HG02571 (cell line): ENCODE data around the gene SLAIN1.

Source experiments
- ATAC-seq: cut with Tn5 transposase; IDR thresholded peaks from one replicate; pipeline ENCODE4 v1.9.1; 2021; ENCODE audit warnings: mild to moderate bottlenecking, moderate library complexity; ENCODE audit not compliant: unreplicated experiment

Gene SLAIN1

DNA sequence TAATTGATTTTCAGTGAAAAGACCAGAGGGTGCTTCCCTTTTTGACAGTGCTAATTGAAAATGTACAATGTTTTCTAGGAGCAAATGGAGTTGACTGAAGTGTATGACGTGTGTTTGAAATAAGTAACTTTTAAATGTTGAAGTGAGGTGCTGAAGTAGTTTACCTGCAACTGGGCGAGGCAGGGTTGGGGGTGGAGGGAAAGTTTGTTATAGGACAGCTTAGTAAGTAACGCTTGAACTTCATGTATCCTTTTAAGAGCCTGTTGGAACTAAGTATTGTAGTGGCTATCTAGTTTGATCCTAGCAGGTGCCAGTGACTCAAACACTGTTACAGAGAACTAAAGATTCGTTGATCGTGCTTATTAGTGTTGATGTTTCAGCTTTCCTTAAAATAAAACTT, 5.9 kb downstream of the SLAIN1 start:
- no peak for ATAC-seq

DNA sequence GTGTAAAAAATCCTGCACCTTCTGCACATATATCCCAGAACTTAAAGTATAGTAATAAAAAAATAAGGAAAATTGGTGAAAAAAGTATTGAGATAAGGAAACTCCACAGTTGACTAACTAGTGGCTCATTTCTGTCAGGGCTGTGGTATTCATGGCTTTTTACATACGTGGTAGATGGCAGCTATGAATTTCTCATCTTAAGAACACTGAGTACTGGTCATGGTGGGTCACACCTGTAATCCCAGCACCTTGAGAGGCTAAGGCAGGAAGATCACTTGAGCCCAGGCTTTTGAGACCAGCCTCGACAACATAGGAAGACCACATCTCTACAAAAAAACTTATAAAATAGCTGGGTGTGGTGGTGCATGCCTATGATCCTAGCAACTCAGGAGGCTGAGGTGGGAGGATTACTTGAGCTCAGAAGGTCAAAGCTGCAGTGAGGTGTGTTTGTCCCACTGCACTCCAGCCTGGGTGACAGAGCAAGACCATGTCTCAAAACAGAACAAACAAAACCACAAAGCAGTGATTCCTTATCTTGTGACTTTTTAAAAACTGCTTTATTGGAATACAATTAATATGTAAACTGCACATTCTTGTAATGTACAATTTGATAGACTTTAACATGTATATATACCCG, 16.8 kb downstream of the SLAIN1 start:
- ATAC-seq: no peak

DNA sequence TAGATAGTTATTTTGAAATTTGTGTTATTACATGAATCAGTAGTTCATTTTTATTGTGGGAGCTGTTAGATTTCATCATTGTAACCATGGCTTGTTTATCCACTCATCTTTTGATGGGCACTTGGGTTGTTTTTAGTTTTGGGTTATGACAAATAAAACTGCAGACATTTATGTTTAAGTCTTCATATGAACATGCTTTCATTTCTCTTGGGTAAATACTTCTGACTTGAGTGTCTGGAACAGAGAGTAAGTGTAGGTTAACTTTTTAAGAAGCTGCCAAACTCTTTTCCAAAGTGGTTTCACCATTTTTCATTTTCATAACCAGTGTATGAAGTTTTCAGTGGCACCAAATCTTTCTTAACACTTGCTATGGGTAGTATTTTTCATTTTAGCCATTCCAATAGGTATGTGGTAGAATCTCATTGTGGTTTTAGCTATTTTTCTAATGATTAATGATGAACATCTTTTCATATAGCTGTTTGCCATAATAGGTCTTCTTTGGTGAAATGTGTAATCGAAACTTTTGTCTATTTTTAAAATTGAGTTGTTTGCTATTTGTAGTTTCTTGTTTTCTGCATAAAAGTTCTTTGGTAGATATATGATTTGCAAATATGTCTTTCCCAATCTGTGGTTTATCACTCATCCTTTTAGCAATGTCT, 17.9 kb downstream of the SLAIN1 start:
- peak; percentile 43 for ATAC-seq

DNA sequence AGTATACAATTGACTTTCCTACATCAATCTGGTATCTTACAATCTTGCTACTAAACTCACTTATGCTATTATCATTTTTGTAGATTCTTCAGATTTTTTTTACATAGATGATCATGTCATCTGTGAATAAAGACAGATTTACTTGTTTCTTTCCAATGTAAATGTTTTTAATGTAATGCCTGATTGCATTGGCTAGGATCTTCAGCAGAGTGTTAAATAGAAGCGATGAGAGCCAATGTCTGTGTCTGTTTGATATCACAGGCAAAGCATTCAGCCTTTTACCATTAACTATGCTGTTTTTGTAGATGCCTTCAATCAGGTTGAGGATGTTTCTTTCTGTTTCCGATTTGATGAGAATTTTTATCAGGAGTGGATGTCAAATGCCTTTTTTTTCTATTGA, 19.2 kb downstream of the SLAIN1 start:
- no peak for ATAC-seq

DNA sequence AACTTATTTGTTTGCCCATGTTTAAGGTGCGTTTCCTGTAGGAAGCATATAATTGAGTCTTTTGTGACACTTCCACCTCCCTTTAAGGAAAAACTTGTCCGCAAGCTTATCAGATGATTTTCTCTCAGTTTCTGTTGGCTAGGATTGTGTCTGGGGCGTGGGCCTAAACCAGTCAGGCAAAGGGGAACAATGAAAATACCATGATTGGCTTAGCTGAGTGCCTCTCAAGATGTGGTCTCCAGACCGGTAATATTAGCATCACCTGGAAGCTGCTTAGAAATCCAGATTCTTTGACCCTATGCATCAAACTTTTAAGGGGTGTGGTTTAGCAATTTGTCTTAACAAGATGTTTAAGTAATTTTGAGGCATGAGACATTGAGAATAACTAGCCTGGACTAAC, 20.0 kb downstream of the SLAIN1 start:
- no peak for ATAC-seq

DNA sequence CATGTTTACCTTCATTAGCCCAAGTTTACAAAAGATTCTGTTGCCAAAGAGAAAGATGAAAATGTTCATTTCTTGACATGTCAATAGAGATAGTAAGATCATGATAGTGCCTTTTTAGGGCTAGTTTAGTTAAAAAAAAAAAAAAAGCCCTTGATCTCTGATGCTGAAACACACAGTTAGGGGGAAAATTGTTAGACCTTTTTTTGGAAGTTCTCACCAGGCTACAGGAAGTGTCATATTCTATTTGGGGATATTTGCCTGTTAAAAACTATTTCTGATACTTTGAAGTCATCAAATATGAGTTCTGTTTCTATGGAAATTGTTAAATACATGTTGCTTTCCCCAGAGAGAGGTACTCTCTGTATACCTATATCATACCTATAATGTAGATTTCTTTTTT, 21.6 kb downstream of the SLAIN1 start:
- ATAC-seq: no peak

DNA sequence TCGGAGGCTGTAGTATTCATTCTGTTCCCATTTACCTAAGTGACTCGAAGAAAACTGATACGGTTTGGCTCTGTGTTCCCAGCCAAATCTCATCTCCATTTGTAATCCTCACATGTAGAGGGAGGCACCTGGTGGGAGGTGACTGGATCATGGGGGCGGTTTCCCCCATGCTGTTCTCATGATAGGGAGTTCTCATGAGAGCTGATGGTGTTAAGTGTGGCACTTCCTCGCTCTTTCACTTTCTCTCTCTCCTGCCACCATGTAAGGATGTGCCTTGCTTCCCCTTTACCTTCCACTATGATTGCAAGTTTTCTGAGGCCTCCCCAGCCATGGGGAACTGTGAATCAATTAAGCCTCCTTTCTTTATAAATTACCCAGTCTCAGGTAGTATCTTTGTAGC, 23.5 kb downstream of the SLAIN1 start:
- ATAC-seq: no peak

DNA sequence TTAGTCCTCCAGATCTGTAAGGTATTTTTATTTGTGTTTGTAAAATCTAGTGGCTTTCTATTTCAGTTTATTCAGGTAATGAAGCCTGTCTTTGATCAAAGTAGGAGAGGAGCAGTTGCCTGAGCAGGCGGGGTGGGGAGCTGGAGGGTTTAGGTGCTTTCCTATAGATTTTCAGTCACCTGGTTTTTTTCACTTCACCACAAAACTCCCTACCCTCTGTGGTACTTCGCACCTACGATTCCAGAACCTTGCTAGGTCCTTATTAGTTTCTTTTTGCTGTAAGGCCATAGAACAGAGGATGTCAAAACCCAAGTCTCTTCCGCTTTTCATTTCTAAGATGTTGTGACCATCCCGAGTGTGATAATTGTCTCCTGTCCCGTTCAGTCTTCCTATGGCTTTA, 26.6 kb downstream of the SLAIN1 start:
- ATAC-seq: no peak

DNA sequence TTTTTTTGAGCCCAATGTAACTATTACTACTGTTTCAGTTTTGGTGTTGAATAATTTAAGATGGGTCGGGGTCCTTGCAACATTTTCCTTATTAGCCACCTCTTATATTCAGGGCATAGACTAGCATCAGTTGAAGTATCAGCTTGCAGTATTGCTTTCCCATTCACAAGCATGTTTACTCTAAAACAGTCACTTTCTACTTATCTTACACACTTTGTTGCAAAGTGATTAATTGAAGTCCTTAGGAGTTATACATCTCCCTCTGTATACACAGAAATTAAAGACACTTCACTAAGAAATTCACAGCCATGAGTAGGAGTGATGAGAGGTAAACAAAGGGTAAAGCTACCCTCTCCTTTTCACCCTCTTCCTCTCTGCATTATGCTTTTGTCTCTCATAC, 27.6 kb downstream of the SLAIN1 start:
- no peak for ATAC-seq

DNA sequence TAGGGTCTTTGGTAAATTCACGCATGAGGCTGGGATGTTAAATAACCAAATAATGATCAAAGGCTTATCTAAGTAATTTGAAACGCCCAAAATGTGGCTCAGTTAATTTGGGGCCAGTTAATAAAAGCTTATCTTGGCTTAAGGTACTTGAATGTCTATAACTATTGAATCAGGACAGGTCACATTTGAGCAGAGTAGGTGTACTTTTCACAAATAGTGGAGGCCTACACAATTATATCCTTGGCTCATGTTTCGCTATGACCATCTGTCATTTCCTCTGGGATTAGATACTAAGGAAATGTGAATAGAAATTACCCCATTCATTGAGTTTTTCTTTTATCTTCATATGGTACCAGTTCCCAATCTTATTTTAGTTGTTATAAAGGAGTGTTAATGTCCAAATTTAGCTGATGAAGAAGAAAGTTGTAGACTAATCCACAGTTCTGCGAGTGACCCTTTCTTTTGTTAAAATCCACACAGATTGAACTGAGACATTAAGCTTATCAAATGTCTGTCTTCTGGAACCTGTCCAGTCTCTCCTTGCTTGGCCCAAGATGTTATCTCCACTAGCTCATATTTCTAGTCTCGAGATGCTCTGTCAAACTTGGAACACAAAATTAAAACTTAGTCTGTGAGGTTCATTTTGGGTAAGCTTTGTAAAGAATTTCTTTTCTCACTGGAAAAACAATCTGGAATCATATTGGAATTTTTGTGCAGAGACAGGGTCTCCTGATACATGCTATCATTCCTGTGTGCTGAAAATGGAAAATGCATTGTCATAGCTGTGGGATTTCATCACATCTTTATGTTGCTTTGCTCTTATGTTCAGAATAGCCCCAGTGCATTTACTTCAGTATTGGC, 31.0 kb downstream of the SLAIN1 start:
- no peak for ATAC-seq

DNA sequence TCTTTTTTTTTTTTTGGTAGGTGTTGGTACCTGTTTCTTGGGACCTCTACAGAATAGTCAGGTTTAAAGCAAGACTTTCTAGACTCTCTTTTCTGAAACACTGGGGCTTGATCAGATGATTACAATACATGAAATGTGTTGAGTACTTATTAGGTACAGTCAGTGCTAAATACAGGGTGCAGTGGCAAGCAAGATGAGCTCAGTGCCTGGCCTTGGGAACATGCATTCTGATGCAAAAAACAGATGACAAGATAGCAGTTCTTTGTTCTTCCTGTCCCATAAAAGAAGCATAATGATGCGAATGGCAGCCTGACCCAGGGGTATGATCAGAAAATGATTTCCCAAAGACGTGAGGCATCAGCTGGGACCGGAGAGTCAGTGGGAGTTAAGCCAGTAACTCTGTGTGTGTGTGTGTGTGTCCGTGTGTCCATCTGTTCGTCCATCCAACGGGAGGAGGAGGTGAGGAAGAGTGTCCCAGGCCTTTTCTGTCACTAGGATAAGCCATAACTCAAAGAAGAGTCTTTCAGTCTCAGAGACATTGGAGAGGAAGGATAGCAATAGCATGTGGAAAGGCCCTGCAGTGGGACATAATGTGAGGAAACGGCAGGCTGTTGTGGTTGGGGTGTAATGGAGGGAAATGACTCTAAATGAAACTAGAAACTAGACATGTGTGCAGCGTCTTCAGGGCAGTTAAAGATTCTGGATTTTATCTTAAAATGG, 32.2 kb downstream of the SLAIN1 start:
- peak; percentile 99 for ATAC-seq

DNA sequence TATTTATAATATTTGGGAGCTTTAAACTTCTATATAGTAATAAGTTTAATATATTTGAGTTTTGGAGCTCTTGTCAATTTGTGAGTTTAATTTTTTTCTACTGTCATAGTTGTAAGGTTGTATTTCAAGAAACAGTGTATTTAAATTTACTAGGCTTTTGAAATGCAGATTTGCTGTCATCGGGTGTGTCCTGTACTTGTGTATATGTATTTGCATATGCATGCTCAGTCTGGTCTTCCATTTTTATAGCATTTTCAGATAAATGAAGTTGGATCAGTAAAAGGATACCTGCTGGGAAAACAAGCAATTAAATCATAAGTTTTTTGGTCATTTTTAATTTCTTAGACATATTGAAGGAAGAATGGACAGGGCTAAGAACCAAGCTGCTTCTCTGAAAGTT, 33.1 kb downstream of the SLAIN1 start:
- ATAC-seq: no peak

DNA sequence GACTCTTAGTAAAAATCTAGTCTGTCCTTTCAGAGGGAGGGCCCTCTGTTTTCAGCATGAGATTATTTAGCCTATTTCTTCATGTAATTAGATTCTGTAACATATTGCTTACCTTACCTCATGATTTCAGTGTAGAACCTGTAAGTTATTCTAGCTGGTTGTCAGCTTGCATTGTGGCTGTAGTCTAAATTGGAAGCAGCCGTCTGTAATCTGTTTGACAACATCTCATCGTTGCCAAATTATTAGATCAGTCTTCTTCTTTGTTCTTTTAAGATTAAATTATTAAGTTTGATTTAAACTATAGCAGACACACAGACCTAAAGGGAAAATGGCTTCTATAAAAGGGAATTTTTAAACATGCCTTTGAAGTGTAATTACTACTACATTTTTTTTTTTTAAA, 34.8 kb downstream of the SLAIN1 start:
- no peak for ATAC-seq

DNA sequence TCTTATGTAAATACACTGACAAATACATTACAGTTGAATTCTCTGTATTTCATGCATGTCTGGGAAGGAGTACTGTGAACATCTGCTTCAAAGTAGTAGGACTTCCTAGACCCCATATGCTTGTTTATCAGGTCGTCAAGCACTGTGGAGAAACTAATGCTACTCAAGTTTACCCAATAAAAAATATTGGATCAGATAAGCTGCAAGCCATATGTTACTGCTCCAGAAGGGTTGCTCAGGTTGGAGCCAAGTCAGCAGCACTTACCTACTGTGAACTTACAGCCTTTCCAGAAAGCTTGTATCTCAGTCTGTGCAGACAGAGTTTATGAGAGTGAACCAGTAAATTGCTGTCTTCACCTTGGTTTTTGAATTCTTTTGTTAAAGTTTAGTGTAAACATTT, 36.2 kb downstream of the SLAIN1 start:
- no peak for ATAC-seq

DNA sequence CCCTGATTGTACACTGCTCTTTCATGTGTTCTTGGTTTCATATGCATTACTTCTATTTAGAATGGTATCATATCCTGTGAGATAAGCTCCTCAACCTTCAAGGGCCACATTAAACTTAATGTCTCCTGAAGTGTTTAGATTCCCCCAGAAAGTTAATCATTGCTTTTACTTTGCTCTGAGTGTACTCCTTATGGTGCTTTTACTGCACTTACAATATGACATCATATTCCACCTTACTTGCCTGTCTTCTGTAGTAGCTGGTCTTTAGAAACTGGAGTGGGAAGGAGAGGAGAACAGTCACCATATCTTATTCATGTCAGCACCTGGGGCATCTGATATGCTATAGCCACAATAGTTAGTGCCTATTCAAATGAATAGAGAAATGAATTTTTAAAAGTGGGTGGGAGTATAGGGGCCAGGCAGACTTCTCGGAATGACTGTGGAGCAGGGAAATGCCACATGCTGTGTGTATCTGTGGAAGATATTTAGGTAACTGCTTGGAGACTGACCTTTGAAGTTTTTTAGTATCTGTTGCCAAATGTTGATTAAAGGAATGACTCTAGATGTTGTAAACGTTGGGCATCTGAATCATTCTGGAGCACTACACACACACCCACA, 40.2 kb downstream of the SLAIN1 start:
- ATAC-seq: peak; percentile 79

DNA sequence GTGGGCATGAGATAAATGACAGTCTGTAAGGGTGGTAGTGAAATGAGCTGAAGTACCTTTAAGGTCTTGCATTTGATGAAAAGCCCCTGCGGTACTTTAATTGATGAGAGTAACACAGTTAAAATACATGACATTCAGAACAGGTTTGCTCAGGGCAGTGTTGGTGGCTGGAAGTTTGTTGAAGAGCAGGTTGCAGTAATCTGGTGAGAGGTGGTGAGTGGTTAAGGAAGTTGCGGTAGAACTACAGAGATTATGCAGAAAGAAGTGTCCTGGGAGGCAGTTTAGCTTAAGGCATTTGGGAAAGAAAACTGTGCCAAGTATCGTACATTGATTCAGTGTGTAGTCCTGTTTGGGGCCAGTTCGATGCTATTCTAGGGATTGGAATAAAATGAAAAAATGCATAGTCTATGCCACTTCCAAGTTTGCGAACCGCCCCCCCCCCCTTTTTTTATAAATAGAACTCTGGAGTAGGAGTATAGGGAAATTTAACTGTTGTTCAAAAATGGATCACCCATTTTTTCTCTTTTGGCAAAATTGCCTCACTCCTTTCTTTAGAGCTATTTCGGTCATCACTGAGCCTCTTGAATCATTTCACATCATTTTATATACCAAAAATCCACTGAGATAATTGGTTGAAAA, 42.7 kb downstream of the SLAIN1 start:
- ATAC-seq: no peak

DNA sequence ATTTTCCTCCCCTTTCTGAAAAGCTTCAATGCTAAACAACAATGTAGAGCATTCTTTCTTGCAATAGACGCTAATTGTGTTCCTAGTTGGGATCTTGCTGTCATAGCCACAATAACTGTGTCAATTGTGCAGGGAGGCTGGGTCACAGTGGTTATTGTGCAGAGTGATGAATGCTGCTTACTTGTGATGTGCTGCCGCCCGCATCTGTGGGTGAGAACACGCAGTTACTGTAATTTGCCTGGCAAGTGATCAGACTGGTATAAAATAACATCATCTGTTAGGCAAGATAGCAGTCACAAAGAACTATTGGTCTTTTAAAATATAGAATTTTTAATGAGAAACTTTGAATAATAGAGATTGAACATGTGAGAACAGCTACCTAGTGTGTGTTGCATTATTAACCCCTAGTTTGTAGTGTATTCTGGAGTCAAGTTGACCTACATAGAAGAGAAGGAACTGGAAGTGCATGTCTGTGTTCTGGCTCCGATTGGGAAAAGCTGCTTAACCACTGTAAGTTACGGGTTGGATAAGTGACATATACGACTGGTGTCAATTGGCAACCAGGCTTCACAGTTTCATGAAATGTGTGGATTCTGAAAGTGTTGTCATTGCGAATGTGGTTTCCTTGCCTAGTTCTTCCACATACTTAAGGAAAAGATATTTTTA, 43.6 kb downstream of the SLAIN1 start:
- ATAC-seq: no peak

DNA sequence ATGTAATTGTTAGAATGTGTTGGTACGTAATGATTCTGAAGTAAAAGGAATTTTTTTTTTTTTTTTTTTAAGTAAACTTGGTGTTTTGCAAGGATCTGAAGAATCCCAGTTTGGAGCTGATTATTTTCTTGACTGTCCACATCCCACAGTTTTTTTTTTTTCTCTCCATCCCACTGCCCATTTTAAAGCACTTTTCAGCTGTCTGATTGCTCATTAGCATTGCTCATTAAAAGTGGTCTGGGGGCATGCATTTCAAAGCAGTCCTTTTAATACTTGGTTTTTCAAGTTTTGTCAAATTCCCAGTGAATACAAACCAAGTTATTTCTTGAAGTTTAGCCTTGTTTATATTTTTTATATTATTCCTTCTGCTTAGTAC, 44.1 kb downstream of the SLAIN1 start:
- ATAC-seq: no peak

DNA sequence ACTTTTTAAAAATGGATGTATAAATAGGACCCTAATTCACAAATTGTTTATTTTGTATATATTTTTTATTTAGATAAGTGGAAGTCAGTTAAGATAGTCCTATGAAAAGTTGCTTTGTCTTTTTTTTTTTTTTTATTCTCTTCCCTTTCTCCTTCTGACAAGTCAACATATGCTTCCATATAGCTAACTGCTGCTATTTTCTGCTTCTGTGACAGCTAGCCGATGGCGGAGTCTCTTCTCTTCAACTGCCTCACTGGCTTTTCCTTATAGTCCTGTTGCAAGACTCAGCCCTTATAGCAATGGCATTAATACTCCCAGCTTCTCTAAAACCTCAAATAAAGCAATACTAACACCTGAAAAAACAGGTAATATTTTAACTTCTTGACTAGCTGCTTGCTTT, 45.3 kb downstream of the SLAIN1 start:
- ATAC-seq: no peak

DNA sequence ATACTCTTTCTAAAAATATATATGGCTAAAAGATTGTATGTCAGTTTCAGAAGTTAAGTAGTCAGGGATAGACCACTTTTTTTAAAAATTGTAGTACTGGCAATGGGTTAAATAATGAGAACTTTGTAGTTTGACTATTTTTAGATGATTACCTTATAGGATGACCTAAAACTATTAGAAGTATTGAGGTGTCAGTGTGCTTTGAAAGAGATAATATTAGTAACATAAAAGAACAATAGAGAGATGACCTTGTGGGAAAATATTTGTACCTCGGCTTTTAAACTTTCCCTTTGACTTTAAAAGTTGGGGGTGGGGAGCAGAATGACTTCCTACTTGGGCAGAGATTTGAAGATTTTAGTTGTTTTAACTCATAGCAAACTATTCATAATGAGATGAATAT, 48.3 kb downstream of the SLAIN1 start:
- no peak for ATAC-seq
